Transverse colon (tissue), 4 donors: ENCODE data around the gene PSMA4. TPM values are rescaled to one million over a fixed set of nuclear protein-coding genes. Genes with fewer than 3 reads are reported as not detected.
"Not testable (repeated sequence)": the region's sequence is repeated elsewhere in the genome, so short reads cannot be mapped to it uniquely, and the experiment has no call there.

Source experiments
- DNase-seq: peaks from one replicate; pipeline ENCODE4 v3.0.0-alpha.2; 2019
- H3K27ac ChIP-seq, 4 donors: fragments of 200-600 bp; sonication (generic); 2 replicates each; pipeline ENCODE4 v1.5.1; 2016 to 2018; ENCODE audit warnings: inconsistent platforms in 4 of 4
- H3K27me3 ChIP-seq: fragments of 200-600 bp; sonication (generic); 2 replicates; pipeline ENCODE4 v1.5.1; 2017; ENCODE audit warnings: inconsistent platforms
- H3K36me3 ChIP-seq, 4 donors: fragments of 200-600 bp; sonication (generic); 2 replicates each; pipeline ENCODE4 v1.5.1; 2017 to 2019; ENCODE audit warnings: inconsistent platforms in 4 of 4
- H3K4me1 ChIP-seq, 4 donors: fragments of 200-600 bp; sonication (generic); 2 replicates each; pipeline ENCODE4 v1.5.1; 2017 to 2020; ENCODE audit warnings: inconsistent platforms in 4 of 4
- H3K4me3 ChIP-seq, 4 donors: fragments of 200-600 bp; sonication (generic); 1 replicate in 1 of 4; 2 replicates in 3 of 4; pipeline versions ENCODE4 v1.5.1 to v1.6.1; 2017 to 2019; ENCODE audit warnings: inconsistent platforms in 4 of 4
- H3K9me3 ChIP-seq, 2 donors: fragments of 200-600 bp; sonication (generic); 2 replicates each; pipeline ENCODE4 v1.5.1; 2017 to 2019; ENCODE audit warnings: inconsistent platforms in 2 of 2
- EP300 ChIP-seq: sonication (generic); formaldehyde crosslinking; IDR thresholded peaks from one replicate; pipeline ENCODE4 v1.6.1; 2017; ENCODE audit warnings: antibody characterized with exemption, low read depth
- POLR2A ChIP-seq: fragments of 450-650 bp; IDR thresholded peaks from one replicate; pipeline ENCODE4 v1.6.1; 2016; ENCODE audit warnings: antibody characterized with exemption, mild to moderate bottlenecking, moderate library complexity
- POLR2AphosphoS5 ChIP-seq, 3 donors: sonication (generic); formaldehyde crosslinking; IDR thresholded peaks; one replicate each; pipeline ENCODE4 v1.6.1; 2016; ENCODE audit warnings: antibody characterized with exemption in 3 of 3
- WGBS, 2 donors: methylation state at CpG; one replicate each; pipeline ENCODE4 v1.1.5; 2018; ENCODE audit warnings: low coverage in 1 of 2; 5-methylcytosine and 5-hydroxymethylcytosine counted together
- in situ Hi-C, 4 donors: fragments of 200-750 bp; cut with MboI; loops; one replicate each; pipeline versions ENCODE4 v1.15.0 to v1.15.1; 2017; ENCODE audit warnings: low sequenced_read_pairs in 3 of 4, low pct_ligation_motif_present in 1 of 4, low pct_unique_long_range_greater_than_20kb in 1 of 4
- intact Hi-C: fragments of 100-400 bp; cut with DNase I; formaldehyde crosslinking; loops from one replicate; pipeline ENCODE4 v1.15.1; 2023; ENCODE audit warnings: low total_unique reads
- total RNA-seq, 4 donors: library from RNA; depleted of rRNA; stranded (reverse); fragments of >200 nt; gene quantifications; one replicate each; pipeline ENCODE4 v1.1.0, GENCODE V29; 2016
- TF ChIP-seq, protein P1 (sequence below), 5 experiments: fragments of 200-600 bp in 3 of 5; fragments of 450-650 bp in 2 of 5; sonication (generic) in 3 of 5; IDR thresholded peaks; 1 replicate in 2 of 5; 2 replicates in 3 of 5; pipeline ENCODE4 v1.5.1; 2016 to 2017; ENCODE audit warnings: antibody characterized with exemption in 5 of 5, inconsistent platforms in 3 of 5, mild to moderate bottlenecking in 2 of 5, moderate library complexity in 1 of 5

The PSMA4 gene
- total RNA-seq, 4 donors from 2014 or later: 22.8 to 113 (median 76.4) TPM

DNA sequence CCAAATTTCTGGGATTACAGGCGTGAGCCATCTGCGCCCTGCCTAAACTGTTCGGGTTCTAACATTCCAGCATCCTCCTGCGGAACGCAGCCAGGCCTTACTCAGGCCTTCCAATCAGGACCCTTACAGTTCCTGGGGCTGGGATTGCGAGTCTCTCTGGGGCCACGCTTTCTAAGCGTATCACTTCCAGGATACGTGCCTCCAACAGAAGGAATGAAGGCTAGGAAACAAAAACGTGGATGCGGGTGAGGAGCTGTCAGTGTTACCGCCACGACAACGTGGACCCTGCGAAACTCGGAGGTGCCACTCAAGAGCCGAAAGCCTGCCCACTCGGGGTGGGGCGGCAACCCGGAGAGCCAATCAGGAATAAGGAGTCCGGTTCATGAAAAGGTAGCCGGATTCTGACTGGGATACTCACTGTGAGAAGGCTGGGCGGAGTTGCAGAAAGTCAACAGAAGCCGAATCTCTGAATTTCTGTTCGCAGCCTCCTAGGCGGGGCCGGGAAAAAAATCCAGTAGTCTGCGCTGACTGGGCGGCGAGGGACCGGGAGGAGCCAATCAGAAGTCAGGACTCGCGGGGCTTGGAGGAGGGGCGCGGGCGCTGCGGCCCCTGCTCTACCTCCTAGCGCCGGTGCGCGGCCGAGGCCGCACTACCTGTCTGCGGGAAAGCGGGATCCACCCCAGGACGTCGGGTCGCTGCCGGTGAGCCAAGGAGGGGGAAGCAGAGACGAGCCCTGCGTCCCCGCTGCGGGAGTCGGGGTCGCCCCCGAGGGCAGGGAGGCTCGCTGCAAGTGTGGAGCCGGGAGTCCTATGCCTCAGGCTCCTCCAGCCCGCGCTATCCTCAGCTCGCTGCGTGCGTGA, 33.0 kb upstream of the PSMA4 start, which contains the start of gene HYKK:
Gene HYKK (plus strand): TSS at position 607 of the 860 bp plus-strand sequence. CDS start 5,512 bp downstream, outside the sequence.
- intact Hi-C loops: no loop called here
- no peaks in the 10 kb centered on the region for H3K27me3 ChIP-seq
- peaks cover 6 to 17% (median 9%) of the 10 kb centered on the region in 4 donors for H3K4me1 ChIP-seq
- peak within 1 kb of the TSS; percentile 57 to 91 (median 75) for H3K4me3 ChIP-seq
- H3K9me3 ChIP-seq: no peaks in the 10 kb centered on the region
- DNase-seq: peak; percentile 94
- in situ Hi-C loops: no loop called here
- H3K36me3 ChIP-seq: no peaks in the 10 kb centered on the region
- TF ChIP-seq EP300 (no peak), POLR2AphosphoS5 (IDR thresholded peaks at IDR 0.05) (peak; percentile 54 to 83 (median 82)), POLR2A (peak; percentile 81)
- TF ChIP-seq, protein P1, sequence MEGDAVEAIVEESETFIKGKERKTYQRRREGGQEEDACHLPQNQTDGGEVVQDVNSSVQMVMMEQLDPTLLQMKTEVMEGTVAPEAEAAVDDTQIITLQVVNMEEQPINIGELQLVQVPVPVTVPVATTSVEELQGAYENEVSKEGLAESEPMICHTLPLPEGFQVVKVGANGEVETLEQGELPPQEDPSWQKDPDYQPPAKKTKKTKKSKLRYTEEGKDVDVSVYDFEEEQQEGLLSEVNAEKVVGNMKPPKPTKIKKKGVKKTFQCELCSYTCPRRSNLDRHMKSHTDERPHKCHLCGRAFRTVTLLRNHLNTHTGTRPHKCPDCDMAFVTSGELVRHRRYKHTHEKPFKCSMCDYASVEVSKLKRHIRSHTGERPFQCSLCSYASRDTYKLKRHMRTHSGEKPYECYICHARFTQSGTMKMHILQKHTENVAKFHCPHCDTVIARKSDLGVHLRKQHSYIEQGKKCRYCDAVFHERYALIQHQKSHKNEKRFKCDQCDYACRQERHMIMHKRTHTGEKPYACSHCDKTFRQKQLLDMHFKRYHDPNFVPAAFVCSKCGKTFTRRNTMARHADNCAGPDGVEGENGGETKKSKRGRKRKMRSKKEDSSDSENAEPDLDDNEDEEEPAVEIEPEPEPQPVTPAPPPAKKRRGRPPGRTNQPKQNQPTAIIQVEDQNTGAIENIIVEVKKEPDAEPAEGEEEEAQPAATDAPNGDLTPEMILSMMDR (IDR thresholded peaks at IDR 0.05): peak in 3 of 5 experiments; percentile 20 to 56 (median 46)
- WGBS, 2 donors: 2 to 7% methylated on average over 12 to 63 of the region's 63 CpGs
- peak within 1 kb of the TSS; percentile 74 to 87 (median 81) for H3K27ac ChIP-seq

DNA sequence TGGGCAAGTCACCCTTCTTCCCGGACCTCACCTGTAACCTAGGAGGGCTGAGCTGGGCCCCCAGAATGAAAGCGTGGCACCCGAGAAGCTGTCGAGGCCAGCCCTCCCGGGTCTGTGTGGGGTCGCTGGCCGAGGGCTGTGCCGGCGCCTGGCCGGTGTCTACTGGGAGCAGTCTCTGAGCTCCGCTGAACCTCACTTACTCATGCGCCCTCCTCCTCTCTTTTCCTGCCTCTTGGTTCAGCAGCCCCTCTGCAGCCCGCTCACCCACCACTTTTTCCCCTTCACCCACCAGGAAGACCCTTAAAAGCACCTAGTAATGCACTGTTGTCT, 32.4 kb upstream of the PSMA4 start:
- H3K27ac ChIP-seq: peak overlapping the region; percentile 74 to 87 (median 81)

GRCh38 chr15:78508272-78508671, 32.0 kb upstream of the PSMA4 start:
- WGBS, 2 donors: 11 to 37% methylated on average over 6 of the region's 6 CpGs
- peak overlapping the region; percentile 57 to 91 (median 75) for H3K4me3 ChIP-seq
- no peaks in the 10 kb centered on the region for H3K27me3 ChIP-seq
- peak overlapping the region; percentile 74 to 87 (median 81) for H3K27ac ChIP-seq
- no peak for DNase-seq
- no peaks in the 10 kb centered on the region for H3K9me3 ChIP-seq
- H3K4me1 ChIP-seq: peaks cover 6 to 17% (median 9%) of the 10 kb centered on the region in 4 donors
- in situ Hi-C loops (no loop called here), intact Hi-C loops (no loop called here)
- H3K36me3 ChIP-seq: no peaks in the 10 kb centered on the region
- TF ChIP-seq, protein P1 (IDR thresholded peaks at IDR 0.05): no peak
- no peak for TF ChIP-seq POLR2AphosphoS5 (IDR thresholded peaks at IDR 0.05)
- no peak for TF ChIP-seq EP300

More for the DNA sequence above, 32.4 kb upstream of the PSMA4 start:
- no peaks in the 10 kb centered on the region for H3K36me3 ChIP-seq
- in situ Hi-C loops (no loop called here), intact Hi-C loops (no loop called here)
- no peaks in the 10 kb centered on the region for H3K9me3 ChIP-seq
- DNase-seq: no peak
- no peaks in the 10 kb centered on the region for H3K27me3 ChIP-seq
- 0 to 2% methylated on average over 2 to 13 of the region's 13 CpGs for WGBS, 2 donors
- H3K4me3 ChIP-seq: peak overlapping the region; percentile 57 to 91 (median 75)
- H3K4me1 ChIP-seq: peaks cover 6 to 17% (median 9%) of the 10 kb centered on the region in 4 donors
- TF ChIP-seq, protein P1 (IDR thresholded peaks at IDR 0.05): peak in 1 of 5 experiments; percentile 1
- TF ChIP-seq POLR2AphosphoS5 (IDR thresholded peaks at IDR 0.05): no peak

DNA sequence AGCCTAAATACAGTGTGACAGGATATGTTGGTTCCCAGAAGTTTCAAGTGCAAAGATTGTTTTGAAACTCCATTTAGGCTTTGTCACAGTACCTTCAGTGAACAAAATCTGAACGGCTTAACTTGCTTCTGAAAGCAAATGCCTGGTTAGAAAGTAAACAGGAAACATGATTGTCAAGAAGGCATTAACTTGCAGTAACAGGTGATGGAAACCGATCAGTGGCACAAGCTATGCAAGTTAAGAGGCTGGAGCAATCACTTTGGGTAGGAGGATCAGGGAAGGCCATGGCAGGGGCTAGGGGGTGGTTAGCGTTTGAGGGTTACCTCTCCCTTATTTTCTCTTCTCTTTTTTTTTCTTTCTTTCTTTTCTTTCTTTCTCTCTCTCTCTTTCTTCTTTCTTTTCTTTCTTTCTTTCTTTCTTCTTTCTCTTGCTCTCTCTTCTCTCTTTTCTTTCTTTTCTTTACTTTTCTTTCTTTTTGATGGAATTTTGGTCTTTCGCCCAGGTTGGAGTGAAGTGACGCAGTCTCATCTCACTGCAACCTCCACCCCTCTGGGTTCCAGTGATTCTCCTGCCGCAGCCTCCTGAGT, 30.4 kb upstream of the PSMA4 start:
- intact Hi-C loops: no loop called here
- H3K4me3 ChIP-seq: no peak overlapping the region
- in situ Hi-C loops: no loop called here
- H3K27me3 ChIP-seq: no peaks in the 10 kb centered on the region
- peaks cover 6 to 13% (median 9%) of the 10 kb centered on the region in 4 donors for H3K4me1 ChIP-seq
- DNase-seq: no peak
- no peaks in the 10 kb centered on the region for H3K36me3 ChIP-seq
- TF ChIP-seq, protein P1 (IDR thresholded peaks at IDR 0.05): no peak
- TF ChIP-seq EP300: no peak
- TF ChIP-seq POLR2AphosphoS5 (IDR thresholded peaks at IDR 0.05): no peak
- TF ChIP-seq POLR2A: no peak
- no peak overlapping the region for H3K27ac ChIP-seq
- H3K9me3 ChIP-seq: no peaks in the 10 kb centered on the region
- WGBS, 2 donors: 71 to 81% methylated on average over 6 of the region's 6 CpGs

GRCh38 chr15:78520035-78520434, 20.2 kb upstream of the PSMA4 start:
- H3K9me3 ChIP-seq, H3K27ac ChIP-seq, DNase-seq, H3K4me1 ChIP-seq, H3K27me3 ChIP-seq, intact Hi-C loops, H3K36me3 ChIP-seq, in situ Hi-C loops, H3K4me3 ChIP-seq: not testable (repeated sequence)
- WGBS, 2 donors: 50 to 97% methylated on average over 1 to 2 of the region's 3 CpGs
